Testis (tissue), 2 donors: ENCODE measurements around the gene FANCE.

Source experiments
- POLR2A ChIP-seq: fragments of 450-650 bp; IDR thresholded peaks from one replicate; pipeline ENCODE4 v1.6.1; 2017; ENCODE audit warnings: antibody characterized with exemption, mild to moderate bottlenecking, moderate library complexity
- TF ChIP-seq, protein P1 (sequence below), 3 experiments: fragments of 450-650 bp in 2 of 3; fragments of 200-600 bp in 1 of 3; sonication (generic) in 1 of 3; IDR thresholded peaks; one replicate each; pipeline ENCODE4 v1.5.1; 2016 to 2019; ENCODE audit warnings: antibody characterized with exemption in 3 of 3, mild to moderate bottlenecking in 2 of 3, moderate library complexity in 1 of 3

DNA sequence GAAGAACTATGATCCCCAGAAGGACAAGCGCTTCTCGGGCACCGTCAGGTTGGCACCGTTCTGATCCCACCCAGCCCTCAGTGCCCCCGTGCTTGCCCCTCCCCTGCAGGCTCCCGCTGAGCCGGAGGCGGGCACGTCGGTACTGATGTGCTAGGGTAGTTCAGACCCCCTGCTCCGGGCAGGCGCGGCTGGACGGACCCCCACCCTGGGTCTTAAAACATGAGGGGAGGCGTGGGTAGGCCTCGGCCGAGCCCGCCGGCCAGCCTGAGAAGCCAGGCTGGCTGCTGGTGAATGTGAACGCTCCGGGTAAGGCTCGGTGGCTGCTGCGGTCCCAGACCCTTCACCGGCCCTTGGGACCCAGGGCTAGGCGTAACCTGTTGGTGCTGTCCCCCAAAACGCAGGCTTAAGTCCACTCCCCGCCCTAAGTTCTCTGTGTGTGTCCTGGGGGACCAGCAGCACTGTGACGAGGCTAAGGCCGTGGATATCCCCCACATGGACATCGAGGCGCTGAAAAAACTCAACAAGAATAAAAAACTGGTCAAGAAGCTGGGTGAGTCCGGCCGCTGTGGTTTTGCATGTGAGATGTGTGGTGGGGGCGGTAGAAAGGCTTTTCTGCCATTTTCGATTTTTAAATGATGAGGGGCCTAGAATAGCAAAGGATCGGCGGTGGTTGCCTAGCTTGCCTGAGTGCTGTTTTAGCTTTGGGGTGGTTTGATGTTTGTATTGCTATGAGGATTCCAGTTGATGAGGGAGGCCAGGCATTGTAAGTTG, 17.0 kb downstream of the FANCE start:
- no peak for TF ChIP-seq POLR2A
- TF ChIP-seq, protein P1, sequence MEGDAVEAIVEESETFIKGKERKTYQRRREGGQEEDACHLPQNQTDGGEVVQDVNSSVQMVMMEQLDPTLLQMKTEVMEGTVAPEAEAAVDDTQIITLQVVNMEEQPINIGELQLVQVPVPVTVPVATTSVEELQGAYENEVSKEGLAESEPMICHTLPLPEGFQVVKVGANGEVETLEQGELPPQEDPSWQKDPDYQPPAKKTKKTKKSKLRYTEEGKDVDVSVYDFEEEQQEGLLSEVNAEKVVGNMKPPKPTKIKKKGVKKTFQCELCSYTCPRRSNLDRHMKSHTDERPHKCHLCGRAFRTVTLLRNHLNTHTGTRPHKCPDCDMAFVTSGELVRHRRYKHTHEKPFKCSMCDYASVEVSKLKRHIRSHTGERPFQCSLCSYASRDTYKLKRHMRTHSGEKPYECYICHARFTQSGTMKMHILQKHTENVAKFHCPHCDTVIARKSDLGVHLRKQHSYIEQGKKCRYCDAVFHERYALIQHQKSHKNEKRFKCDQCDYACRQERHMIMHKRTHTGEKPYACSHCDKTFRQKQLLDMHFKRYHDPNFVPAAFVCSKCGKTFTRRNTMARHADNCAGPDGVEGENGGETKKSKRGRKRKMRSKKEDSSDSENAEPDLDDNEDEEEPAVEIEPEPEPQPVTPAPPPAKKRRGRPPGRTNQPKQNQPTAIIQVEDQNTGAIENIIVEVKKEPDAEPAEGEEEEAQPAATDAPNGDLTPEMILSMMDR (IDR thresholded peaks at IDR 0.05), result no peak
